HG03457 (cell line): ENCODE measurements around the gene IFNL3.
"Not testable (repeated sequence)": the region's sequence is repeated elsewhere in the genome, so short reads cannot be mapped to it uniquely, and the experiment has no call there.

Experiments
- ATAC-seq: cut with Tn5 transposase; IDR thresholded peaks from one replicate; pipeline ENCODE4 v1.9.1; 2021; ENCODE audit warnings: moderate number of reproducible peaks; ENCODE audit not compliant: unreplicated experiment

The IFNL3 gene

GRCh38 chr19:39218230-39219007 is 26.4 kb downstream of the IFNL3 start:
- no peak for ATAC-seq

- ATAC-seq: no peak
These were observed 27.7 kb downstream of the IFNL3 start for GRCh38 chr19:39217094-39217493.

- not testable (repeated sequence) for ATAC-seq
These were observed 29.5 kb downstream of the IFNL3 start for GRCh38 chr19:39215323-39215722.

GRCh38 chr19:39212375-39212742 is 32.4 kb downstream of the IFNL3 start:
- no peak for ATAC-seq

GRCh38 chr19:39211731-39212374 is 33.0 kb downstream of the IFNL3 start:
- ATAC-seq: no peak

GRCh38 chr19:39209196-39209595 is 35.6 kb downstream of the IFNL3 start:
- no peak for ATAC-seq

- ATAC-seq: no peak
These were observed 36.5 kb downstream of the IFNL3 start for GRCh38 chr19:39208175-39208795.

GRCh38 chr19:39207293-39207836 is 37.4 kb downstream of the IFNL3 start:
- no peak for ATAC-seq

GRCh38 chr19:39206122-39206521 is 38.7 kb downstream of the IFNL3 start:
- ATAC-seq: no peak

GRCh38 chr19:39205449-39205764 is 39.4 kb downstream of the IFNL3 start:
- no peak for ATAC-seq

GRCh38 chr19:39203372-39204341 is 41.1 kb downstream of the IFNL3 start, which contains the start of gene SYCN:
TSS of gene SYCN (minus strand) at chr19:39204263. CDS start at chr19:39204254, 9 bp downstream.
- no peak for ATAC-seq

- ATAC-seq: no peak
These were observed 41.8 kb downstream of the IFNL3 start for GRCh38 chr19:39202998-39203355.

GRCh38 chr19:39200803-39201115 is 44.0 kb downstream of the IFNL3 start:
- no peak for ATAC-seq

- ATAC-seq: no peak
These were observed 44.6 kb downstream of the IFNL3 start for GRCh38 chr19:39200066-39200802.

GRCh38 chr19:39199025-39199424 is 45.8 kb downstream of the IFNL3 start:
- no peak for ATAC-seq

GRCh38 chr19:39197808-39198207 is 47.0 kb downstream of the IFNL3 start:
- no peak for ATAC-seq

GRCh38 chr19:39196860-39197562 is 47.8 kb downstream of the IFNL3 start, which contains the start of gene NCCRP1:
TSS of gene NCCRP1 (plus strand) at chr19:39196964. CDS start at chr19:39196983, 19 bp downstream.
- no peak for ATAC-seq

GRCh38 chr19:39196320-39196719 is 48.5 kb downstream of the IFNL3 start:
- no peak for ATAC-seq

GRCh38 chr19:39195755-39196154 is 49.1 kb downstream of the IFNL3 start:
- no peak for ATAC-seq
